GM12874 (cell line): Measurements from ENCODE around the gene ALAS1.

Experiments used
- TF ChIP-seq, protein P1 (sequence below): IDR thresholded peaks from 2 replicates; pipeline ENCODE4 v1.5.1; 2011; ENCODE audit warnings: low read depth, mild to moderate bottlenecking, control low read depth, low read length, moderate library complexity; ENCODE audit not compliant: insufficient read depth

Gene ALAS1

GRCh38 chr3:52173101-52173500, 24.9 kb upstream of the ALAS1 start:
- TF ChIP-seq, protein P1, sequence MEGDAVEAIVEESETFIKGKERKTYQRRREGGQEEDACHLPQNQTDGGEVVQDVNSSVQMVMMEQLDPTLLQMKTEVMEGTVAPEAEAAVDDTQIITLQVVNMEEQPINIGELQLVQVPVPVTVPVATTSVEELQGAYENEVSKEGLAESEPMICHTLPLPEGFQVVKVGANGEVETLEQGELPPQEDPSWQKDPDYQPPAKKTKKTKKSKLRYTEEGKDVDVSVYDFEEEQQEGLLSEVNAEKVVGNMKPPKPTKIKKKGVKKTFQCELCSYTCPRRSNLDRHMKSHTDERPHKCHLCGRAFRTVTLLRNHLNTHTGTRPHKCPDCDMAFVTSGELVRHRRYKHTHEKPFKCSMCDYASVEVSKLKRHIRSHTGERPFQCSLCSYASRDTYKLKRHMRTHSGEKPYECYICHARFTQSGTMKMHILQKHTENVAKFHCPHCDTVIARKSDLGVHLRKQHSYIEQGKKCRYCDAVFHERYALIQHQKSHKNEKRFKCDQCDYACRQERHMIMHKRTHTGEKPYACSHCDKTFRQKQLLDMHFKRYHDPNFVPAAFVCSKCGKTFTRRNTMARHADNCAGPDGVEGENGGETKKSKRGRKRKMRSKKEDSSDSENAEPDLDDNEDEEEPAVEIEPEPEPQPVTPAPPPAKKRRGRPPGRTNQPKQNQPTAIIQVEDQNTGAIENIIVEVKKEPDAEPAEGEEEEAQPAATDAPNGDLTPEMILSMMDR = no peak

- TF ChIP-seq, protein P1 = no peak
These were observed 23.1 kb upstream of the ALAS1 start for GRCh38 chr3:52174896-52175295.

- TF ChIP-seq, protein P1 = no peak
These were observed 22.4 kb upstream of the ALAS1 start for GRCh38 chr3:52175416-52176179.

- TF ChIP-seq, protein P1 = no peak
These were observed 21.7 kb upstream of the ALAS1 start for GRCh38 chr3:52176180-52176752.

- TF ChIP-seq, protein P1 = no peak
These were observed 20.8 kb upstream of the ALAS1 start for GRCh38 chr3:52176951-52177700.

GRCh38 chr3:52177701-52178042, 20.3 kb upstream of the ALAS1 start:
- TF ChIP-seq, protein P1 = no peak

- TF ChIP-seq, protein P1 = no peak
These were observed 19.4 kb upstream of the ALAS1 start for GRCh38 chr3:52178537-52178936.
